Parathyroid adenoma (tissue), 2 donors: ENCODE results near the gene HCRTR2.

ENCODE experiments used
- H2AFZ ChIP-seq: fragments of 300-600 bp; sonication (generic); one replicate; pipeline ENCODE4 v1.7.0; 2017; ENCODE audit warnings: antibody characterized with exemption, mild to moderate bottlenecking
- H3K27ac ChIP-seq: fragments of 300-600 bp; sonication (generic); one replicate; pipeline ENCODE4 v1.7.0; 2017
- H3K27me3 ChIP-seq: fragments of 300-600 bp; sonication (generic); one replicate; pipeline ENCODE4 v1.7.0; 2017; ENCODE audit warnings: low read length; ENCODE audit not compliant: control insufficient read depth, insufficient read depth
- H3K36me3 ChIP-seq: fragments of 300-600 bp; sonication (generic); one replicate; pipeline ENCODE4 v1.7.0; 2017; ENCODE audit warnings: low read length; ENCODE audit not compliant: control insufficient read depth, insufficient read depth
- H3K4me1 ChIP-seq: fragments of 300-600 bp; sonication (generic); one replicate; pipeline ENCODE4 v1.7.0; 2017; ENCODE audit warnings: control low read depth
- H3K4me2 ChIP-seq: fragments of 300-600 bp; sonication (generic); one replicate; pipeline ENCODE4 v1.7.0; 2017; ENCODE audit warnings: low read length
- H3K4me3 ChIP-seq: fragments of 300-600 bp; sonication (generic); one replicate; pipeline ENCODE4 v1.7.0; 2017; ENCODE audit warnings: low read depth, low read length
- H3K79me2 ChIP-seq: fragments of 300-600 bp; sonication (generic); one replicate; pipeline ENCODE4 v1.7.0; 2017; ENCODE audit warnings: control low read depth
- H3K9ac ChIP-seq: fragments of 300-600 bp; sonication (generic); one replicate; pipeline ENCODE4 v1.7.0; 2017; ENCODE audit warnings: mild to moderate bottlenecking
- H3K9me3 ChIP-seq: fragments of 300-600 bp; sonication (generic); one replicate; pipeline ENCODE4 v1.7.0; 2017; ENCODE audit warnings: low read length; ENCODE audit not compliant: control insufficient read depth
- TF ChIP-seq, protein P1 (sequence below): fragments of 300-600 bp; sonication (generic); IDR thresholded peaks from one replicate; pipeline ENCODE4 v1.7.0; 2017; ENCODE audit warnings: antibody characterized with exemption, mild to moderate bottlenecking
- donor health status: primary hyperparathyroidism.

The HCRTR2 gene

DNA sequence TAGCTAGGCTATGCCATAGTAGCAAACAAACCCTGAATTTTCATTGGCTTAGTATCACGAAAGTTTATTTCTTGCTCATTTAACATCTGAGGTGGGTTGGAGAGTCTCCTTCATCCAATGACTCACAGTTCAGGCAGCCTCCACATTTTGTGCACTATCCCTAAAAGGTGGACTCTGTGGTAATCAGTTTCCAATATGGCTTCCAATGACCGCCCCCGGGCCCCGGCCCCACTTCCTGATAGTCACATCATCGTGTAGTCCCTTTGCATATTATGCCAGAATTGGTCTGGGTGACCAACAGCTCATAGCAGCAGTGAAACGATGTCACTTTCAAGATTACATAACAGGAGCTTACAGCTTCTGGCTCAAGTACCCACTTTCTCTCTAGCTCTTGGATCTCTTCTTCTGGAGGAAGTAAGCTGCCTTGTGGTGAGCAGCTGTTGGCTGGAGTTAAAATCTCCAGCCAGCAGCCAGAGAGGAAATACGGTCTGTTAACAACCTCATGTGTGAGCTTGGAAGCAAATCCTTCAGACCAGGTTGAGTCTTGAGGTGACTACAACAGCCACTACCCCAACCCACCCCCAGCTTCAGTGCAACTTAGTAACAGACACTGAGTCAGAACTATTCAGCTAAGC lies 7.8 kb downstream of the HCRTR2 start:
- H2AFZ ChIP-seq: no peak overlapping the region
- no peaks in the 10 kb centered on the region for H3K79me2 ChIP-seq
- no peak overlapping the region for H3K27ac ChIP-seq
- H3K9ac ChIP-seq: no peak overlapping the region
- TF ChIP-seq, protein P1, sequence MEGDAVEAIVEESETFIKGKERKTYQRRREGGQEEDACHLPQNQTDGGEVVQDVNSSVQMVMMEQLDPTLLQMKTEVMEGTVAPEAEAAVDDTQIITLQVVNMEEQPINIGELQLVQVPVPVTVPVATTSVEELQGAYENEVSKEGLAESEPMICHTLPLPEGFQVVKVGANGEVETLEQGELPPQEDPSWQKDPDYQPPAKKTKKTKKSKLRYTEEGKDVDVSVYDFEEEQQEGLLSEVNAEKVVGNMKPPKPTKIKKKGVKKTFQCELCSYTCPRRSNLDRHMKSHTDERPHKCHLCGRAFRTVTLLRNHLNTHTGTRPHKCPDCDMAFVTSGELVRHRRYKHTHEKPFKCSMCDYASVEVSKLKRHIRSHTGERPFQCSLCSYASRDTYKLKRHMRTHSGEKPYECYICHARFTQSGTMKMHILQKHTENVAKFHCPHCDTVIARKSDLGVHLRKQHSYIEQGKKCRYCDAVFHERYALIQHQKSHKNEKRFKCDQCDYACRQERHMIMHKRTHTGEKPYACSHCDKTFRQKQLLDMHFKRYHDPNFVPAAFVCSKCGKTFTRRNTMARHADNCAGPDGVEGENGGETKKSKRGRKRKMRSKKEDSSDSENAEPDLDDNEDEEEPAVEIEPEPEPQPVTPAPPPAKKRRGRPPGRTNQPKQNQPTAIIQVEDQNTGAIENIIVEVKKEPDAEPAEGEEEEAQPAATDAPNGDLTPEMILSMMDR: no peak
- H3K36me3 ChIP-seq: no peaks in the 10 kb centered on the region
- H3K4me2 ChIP-seq: no peak overlapping the region
- no peaks in the 10 kb centered on the region for H3K9me3 ChIP-seq
- H3K4me1 ChIP-seq: no peaks in the 10 kb centered on the region
- no peaks in the 10 kb centered on the region for H3K27me3 ChIP-seq
- no peak overlapping the region for H3K4me3 ChIP-seq

DNA sequence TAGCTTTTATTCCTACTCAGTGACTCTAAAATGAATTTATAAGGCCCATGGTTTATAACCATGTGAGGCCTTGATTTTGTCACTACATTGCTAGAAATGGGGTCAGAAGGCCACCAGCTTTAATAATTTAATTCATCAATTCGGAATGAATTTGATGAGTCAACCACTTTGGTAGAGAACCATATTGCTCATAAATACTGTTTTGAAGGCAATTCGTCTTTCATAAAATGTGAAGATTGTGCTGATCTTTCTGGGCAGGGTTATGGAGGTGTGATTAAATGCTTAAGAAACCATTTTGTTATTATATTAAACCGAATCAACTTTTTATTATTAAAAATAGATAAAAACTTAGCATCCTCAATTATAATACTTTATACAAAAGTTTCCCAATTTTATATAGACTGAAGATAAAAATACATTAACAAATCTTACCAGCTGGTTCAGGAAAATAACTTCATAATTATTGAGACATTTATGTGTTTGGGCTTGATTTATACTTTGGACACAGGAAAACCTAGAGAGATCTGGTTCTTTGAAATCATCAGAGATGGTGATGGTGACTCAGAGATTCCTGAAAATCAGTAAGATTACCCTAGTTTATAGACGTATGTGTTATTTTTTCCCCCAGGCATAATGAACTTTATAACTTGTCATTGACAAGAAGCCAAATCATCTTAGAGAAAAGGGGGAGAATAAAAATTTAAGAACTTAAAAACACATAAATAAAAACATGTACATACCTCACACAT lies 10.6 kb downstream of the HCRTR2 start:
- Histone ChIP-seq H3K4me3 (no peak overlapping the region), H3K9ac (no peak overlapping the region), H3K4me2 (no peak overlapping the region), H3K4me1 (no peaks in the 10 kb centered on the region), H3K36me3 (no peaks in the 10 kb centered on the region), H3K27me3 (no peaks in the 10 kb centered on the region), H3K79me2 (no peaks in the 10 kb centered on the region), H2AFZ (no peak overlapping the region), H3K27ac (no peak overlapping the region), H3K9me3 (no peaks in the 10 kb centered on the region)
- TF ChIP-seq, protein P1: no peak

DNA sequence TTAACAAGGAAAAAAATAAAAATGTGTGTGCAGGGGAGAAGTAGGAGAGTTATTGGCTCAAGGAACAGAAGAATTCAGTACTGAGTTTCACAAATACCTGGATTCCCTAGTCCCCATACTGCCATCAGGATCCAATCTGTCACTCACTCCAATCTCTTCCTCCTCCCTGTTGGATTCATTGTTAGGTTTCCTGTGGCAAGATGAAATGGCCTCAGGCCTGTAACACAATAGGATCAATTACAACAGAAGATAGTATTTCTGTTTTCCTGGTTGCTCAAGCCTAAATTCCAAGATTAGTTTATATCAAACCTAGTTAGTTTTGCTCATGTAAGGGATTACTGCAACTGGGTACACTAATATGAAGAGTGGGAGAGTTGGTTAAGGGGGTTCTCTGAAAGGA lies 24.4 kb downstream of the HCRTR2 start:
- TF ChIP-seq, protein P1: no peak
- H3K27me3 ChIP-seq: no peaks in the 10 kb centered on the region

DNA sequence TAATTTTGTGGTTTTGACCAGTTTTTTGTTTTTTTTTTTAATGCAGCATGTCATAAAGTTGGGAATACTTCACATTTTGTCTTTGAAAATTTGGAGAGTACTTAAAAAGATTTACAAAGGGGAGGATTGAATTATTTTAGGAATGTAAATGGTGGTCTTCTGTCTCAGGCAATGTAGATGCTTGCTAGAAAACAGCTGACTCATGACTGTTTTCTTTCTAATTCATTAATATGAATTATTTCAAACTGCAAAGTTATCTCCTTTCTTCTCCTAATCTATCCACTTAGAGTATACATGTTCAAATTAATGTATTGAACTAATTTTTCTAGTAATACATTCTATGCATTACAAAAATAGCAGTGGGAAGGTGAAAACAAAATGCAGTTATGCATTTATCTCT lies 24.9 kb downstream of the HCRTR2 start:
- no peaks in the 10 kb centered on the region for H3K4me1 ChIP-seq
- no peaks in the 10 kb centered on the region for H3K27me3 ChIP-seq
- no peaks in the 10 kb centered on the region for H3K36me3 ChIP-seq
- H3K9ac ChIP-seq: no peak overlapping the region
- H3K4me3 ChIP-seq: no peak overlapping the region
- H3K4me2 ChIP-seq: no peak overlapping the region
- H3K9me3 ChIP-seq: no peaks in the 10 kb centered on the region
- TF ChIP-seq, protein P1: no peak
- H2AFZ ChIP-seq: no peak overlapping the region
- H3K27ac ChIP-seq: no peak overlapping the region
- no peaks in the 10 kb centered on the region for H3K79me2 ChIP-seq

More for the DNA sequence above, 24.4 kb downstream of the HCRTR2 start:
- H3K36me3 ChIP-seq: no peaks in the 10 kb centered on the region
- no peaks in the 10 kb centered on the region for H3K79me2 ChIP-seq
- H3K27ac ChIP-seq: no peak overlapping the region
- H3K9ac ChIP-seq: no peak overlapping the region
- H2AFZ ChIP-seq: no peak overlapping the region
- H3K4me1 ChIP-seq: no peaks in the 10 kb centered on the region
- H3K4me3 ChIP-seq: no peak overlapping the region
- no peak overlapping the region for H3K4me2 ChIP-seq
- H3K9me3 ChIP-seq: no peaks in the 10 kb centered on the region
